HG03432 (cell line): Measurements from ENCODE around the gene RPS6KB2.
"Not testable (repeated sequence)": the region's sequence is repeated elsewhere in the genome, so short reads cannot be mapped to it uniquely, and the experiment has no call there.

Source experiments
- ATAC-seq: cut with Tn5 transposase; IDR thresholded peaks from one replicate; pipeline ENCODE4 v1.9.1; 2021; ENCODE audit warnings: mild to moderate bottlenecking, moderate library complexity; ENCODE audit not compliant: unreplicated experiment

RPS6KB2 gene

GRCh38 chr11:67427364-67427859 lies 882 bp upstream of the RPS6KB2 start:
- not testable (repeated sequence) for ATAC-seq

DNA sequence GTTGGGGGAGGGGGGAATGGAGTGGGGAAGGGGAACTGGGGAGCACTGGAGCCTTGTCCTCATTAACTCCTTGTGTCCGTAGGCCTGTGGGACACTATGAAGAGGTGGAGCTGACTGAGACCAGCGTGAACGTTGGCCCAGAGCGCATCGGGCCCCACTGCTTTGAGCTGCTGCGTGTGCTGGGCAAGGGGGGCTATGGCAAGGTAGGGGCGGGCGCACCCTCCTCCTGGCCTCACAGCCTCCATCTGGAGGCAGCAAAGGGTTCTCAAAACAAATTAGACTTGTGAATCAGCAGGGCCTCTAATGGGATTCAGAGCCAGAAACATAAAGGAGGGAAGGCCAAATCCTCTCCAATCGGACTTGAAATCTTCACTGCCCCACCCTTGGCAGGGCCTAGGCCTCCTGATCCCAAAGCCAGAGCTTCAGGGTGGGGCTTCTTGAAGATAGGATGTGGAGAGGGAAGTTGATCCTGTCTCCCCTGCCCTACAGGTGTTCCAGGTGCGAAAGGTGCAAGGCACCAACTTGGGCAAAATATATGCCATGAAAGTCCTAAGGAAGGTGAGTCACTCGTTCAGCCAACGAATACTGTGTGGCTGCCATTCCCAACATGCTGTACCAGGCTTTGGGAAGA lies 859 bp downstream of the RPS6KB2 start:
- no peak for ATAC-seq

DNA sequence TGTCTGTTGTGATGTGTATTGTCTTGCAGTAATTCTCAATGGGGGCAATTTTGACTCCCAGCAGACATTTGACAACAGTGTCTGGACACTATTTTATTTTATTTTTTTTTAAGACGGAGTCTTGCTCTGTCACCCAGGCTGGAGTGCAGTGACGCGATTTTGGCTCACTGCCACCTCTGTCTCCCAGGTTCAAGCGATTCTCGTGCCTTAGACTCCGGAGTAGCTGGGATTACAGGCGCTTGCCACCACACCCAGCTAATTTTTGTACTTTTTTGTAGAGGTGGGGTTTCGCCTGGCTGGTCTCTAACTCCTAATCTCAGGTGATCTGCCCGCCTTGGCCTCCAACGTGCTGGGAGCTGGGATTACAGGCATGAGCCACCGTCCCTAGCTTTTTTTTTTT lies 1.4 kb downstream of the RPS6KB2 start:
- no peak for ATAC-seq

- ATAC-seq = no peak
These were observed 3.3 kb downstream of the RPS6KB2 start for GRCh38 chr11:67431346-67432249.

GRCh38 chr11:67432655-67433349 lies 4.5 kb downstream of the RPS6KB2 start:
- no peak for ATAC-seq

DNA sequence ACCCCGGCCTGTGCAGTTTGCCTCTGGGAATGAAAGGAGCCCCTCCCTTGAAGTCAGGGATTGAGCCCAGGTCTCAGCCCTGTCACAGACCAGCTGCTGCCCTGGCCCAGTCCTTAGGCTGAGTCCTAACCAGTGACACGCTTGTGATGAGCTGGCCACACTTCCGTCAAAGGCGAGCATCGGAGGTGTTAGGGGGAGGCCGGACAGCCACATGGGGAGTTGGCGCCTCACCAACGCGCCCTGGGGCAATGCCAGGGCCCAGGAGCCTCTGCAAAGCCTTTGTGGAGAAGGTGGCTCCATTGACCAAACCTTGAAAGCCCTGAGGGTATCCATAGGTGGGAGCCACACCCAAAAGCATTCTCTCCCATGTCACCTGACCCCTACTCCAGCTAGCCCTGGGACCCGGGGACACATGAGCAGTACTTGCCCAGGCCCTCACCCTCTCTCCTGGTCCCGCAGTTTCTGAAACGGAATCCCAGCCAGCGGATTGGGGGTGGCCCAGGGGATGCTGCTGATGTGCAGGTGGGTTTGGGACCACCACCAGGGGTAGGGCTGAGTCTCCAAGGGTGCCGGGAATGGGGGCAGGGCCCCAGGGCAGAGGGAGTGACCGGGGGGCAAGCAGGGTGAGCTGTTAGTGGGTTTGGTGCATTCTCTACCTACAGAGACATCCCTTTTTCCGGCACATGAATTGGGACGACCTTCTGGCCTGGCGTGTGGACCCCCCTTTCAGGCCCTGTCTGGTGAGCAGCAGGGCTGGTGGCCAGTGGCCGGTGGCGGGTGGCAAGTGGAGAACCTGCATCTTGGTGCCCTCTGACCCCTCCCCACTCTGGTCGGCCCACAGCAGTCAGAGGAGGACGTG lies 5.5 kb downstream of the RPS6KB2 start:
- ATAC-seq = no peak

- ATAC-seq = no peak
These were observed 6.1 kb downstream of the RPS6KB2 start for GRCh38 chr11:67434395-67434881.

GRCh38 chr11:67435031-67435726 lies 6.9 kb downstream of the RPS6KB2 start:
- no peak for ATAC-seq

- ATAC-seq = no peak
These were observed 7.6 kb downstream of the RPS6KB2 start for GRCh38 chr11:67435727-67436458.

DNA sequence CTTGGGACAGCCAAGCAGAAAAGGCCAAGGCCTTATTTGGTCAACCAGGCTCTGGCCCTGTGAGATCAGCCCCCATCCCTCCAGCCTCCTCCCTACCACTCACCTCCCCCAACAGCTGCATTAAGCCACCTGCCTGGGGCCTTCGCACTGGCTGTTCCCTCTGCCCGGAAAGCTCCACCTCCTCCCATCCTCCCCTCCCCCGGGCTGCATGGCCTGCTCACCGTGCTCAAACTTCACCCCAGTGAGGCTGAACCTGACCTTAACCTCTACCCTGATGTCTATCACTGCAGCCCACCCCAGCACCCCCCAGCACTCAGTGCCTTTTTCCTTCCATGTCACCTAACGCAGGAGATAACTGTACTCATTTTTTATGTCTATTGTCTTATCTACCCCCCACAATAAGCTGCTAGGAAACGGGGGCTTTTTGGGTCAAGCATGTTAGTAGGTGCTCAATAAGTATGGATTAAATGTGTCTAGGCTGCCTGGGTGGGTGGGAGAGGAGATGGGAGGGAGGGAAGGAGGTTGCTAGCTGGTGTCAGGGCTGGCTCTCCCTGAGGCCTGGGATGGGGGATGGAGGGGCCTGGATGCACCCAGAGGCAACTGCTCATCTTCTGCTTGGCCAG lies 8.3 kb downstream of the RPS6KB2 start:
- ATAC-seq = peak; percentile 36

GRCh38 chr11:67437082-67437808 lies 9.0 kb downstream of the RPS6KB2 start, which contains the start of gene PTPRCAP:
TSS of gene PTPRCAP (minus strand) at chr11:67437682. CDS start at chr11:67437619, 63 bp downstream.
- ATAC-seq = no peak

GRCh38 chr11:67437809-67438157 lies 9.5 kb downstream of the RPS6KB2 start:
- no peak for ATAC-seq

- ATAC-seq = no peak
These were observed 10.0 kb downstream of the RPS6KB2 start for GRCh38 chr11:67438158-67438902.

DNA sequence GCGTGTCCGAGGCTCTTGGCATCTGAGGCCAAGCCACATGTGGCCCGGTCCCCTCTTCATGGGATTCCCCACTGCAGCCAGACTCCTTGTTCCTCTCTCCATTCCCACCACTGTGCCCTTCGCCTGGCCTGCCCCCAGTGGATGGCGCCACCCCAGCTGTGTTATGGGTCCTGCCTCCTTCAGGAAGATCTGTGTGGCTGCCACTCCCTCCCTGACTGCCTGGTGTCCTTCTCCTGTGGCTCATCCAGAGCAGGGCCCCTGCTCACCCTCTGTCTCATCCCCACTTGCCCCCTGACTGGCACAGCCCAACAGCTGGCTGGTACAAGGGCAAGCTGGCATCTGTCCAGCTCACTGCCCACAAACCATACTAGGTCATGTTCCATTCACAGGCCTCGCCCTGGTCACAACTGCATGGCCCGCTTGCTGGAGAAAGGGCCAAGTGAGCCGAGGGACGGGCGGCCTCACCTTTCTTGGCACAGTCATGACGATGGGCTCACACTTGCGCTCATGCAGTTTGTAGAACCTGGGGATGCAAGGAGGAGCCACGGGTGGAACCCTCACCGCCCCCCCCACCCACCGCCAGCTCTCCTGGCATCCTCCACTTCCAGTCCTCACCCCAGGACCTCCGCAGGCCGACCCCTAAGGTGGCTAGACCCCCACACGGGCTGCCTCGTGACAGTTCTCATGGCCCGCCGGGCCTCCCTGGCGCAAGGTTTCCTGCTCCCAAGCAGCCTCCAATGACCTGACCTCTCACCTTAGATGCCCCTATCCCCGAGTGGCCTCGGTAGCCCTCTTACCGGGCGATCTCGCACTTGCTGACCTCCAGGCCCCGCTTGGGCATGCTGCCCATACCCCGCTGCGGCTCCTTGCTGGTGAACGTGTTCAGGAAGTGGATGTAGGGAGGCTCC lies 11.3 kb downstream of the RPS6KB2 start:
- no peak for ATAC-seq

- ATAC-seq = no peak
These were observed 12.2 kb downstream of the RPS6KB2 start for GRCh38 chr11:67440229-67441097.
